ENCODE data around the gene SMARCA5.

DNA sequence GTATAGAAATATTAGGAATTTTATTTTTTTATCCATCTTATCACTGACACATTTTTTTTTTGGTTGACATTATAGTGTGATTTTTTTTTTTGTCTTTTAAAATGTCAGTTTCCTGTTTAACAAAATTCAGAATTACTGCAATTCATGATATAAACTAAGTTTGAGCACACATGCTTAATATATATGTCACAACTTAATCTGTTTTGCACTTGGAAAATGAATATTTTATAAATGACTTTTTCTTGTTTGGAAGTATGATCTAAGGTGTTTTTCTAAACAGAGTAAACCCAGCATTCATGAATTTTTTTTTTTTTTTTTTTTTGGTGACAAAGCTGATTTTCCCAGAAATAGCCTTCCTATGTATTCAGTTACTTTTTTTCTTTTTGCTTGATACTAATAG is 2.4 kb downstream of the SMARCA5 start:
- no peak for TF ChIP-seq EP300 (IDR thresholded peaks at IDR 0.05; ENCODE audit: borderline replicate concordance in 1 of 2, low read depth in 1 of 2, low read length in 1 of 2)
- no peak for TF ChIP-seq RXRA (IDR thresholded peaks at IDR 0.05; ENCODE audit: borderline replicate concordance, low read depth)
- TF ChIP-seq, protein P1, sequence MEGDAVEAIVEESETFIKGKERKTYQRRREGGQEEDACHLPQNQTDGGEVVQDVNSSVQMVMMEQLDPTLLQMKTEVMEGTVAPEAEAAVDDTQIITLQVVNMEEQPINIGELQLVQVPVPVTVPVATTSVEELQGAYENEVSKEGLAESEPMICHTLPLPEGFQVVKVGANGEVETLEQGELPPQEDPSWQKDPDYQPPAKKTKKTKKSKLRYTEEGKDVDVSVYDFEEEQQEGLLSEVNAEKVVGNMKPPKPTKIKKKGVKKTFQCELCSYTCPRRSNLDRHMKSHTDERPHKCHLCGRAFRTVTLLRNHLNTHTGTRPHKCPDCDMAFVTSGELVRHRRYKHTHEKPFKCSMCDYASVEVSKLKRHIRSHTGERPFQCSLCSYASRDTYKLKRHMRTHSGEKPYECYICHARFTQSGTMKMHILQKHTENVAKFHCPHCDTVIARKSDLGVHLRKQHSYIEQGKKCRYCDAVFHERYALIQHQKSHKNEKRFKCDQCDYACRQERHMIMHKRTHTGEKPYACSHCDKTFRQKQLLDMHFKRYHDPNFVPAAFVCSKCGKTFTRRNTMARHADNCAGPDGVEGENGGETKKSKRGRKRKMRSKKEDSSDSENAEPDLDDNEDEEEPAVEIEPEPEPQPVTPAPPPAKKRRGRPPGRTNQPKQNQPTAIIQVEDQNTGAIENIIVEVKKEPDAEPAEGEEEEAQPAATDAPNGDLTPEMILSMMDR (IDR thresholded peaks at IDR 0.05) = no peak
- TF ChIP-seq NFIC (IDR thresholded peaks at IDR 0.05; ENCODE audit: borderline replicate concordance) = no peak
- TF ChIP-seq SIN3A (IDR thresholded peaks at IDR 0.05; ENCODE audit: borderline replicate concordance, low read depth, low read length) = no peak
